HEK293 (cell line): ENCODE measurements around the gene CACNA2D3.

ENCODE experiments used
- CTCF ChIA-PET: fragments of 350-600 bp; formaldehyde crosslinking; extraction: SDS; loops from one replicate; lab custom pipeline; 2021; ENCODE audit warnings: antibody characterized with exemption; lab: Yijun Ruan, JAX
- POLR2A ChIA-PET: fragments of 300-600 bp; formaldehyde crosslinking; extraction: SDS; loops from one replicate; lab custom pipeline; 2020; ENCODE audit warnings: antibody characterized with exemption, inconsistent platforms; lab: Yijun Ruan, JAX
- H3K27ac ChIP-seq: fragments of 200-500 bp; sonication (Bioruptor generic); 2 replicates; pipeline ENCODE4 v1.5.1; 2014; ENCODE audit warnings: low read depth, low read length, control low read depth, inconsistent platforms; ENCODE audit errors: extremely low read depth
- H3K36me3 ChIP-seq, 2 experiments: fragments of 200-500 bp in 1 of 2; sonication (Bioruptor generic) in 1 of 2; 1 replicate in 1 of 2; 2 replicates in 1 of 2; pipeline ENCODE4 v1.5.1; 2014 to 2017; ENCODE audit warnings: inconsistent platforms in 2 of 2, low read length in 2 of 2; ENCODE audit not compliant: control insufficient read depth in 2 of 2, insufficient read depth in 1 of 2
- H3K4me1 ChIP-seq: fragments of 200-500 bp; sonication (Bioruptor generic); 2 replicates; pipeline ENCODE4 v1.5.1; 2014; ENCODE audit warnings: mild to moderate bottlenecking, low read length, inconsistent platforms; ENCODE audit not compliant: control insufficient read depth, insufficient read depth
- H3K4me3 ChIP-seq: 2 replicates; pipeline ENCODE4 v1.5.1; 2011; ENCODE audit warnings: low read depth, mild to moderate bottlenecking, control low read depth, low read length, moderate library complexity
- H3K9me3 ChIP-seq: fragments of 200-500 bp; sonication (Bioruptor generic); 2 replicates; pipeline ENCODE4 v1.5.1; 2014; ENCODE audit warnings: low read depth, low read length, inconsistent platforms; ENCODE audit not compliant: control insufficient read depth, insufficient read depth
- ATF2 ChIP-seq: fragments of 450-650 bp; formaldehyde crosslinking; IDR thresholded peaks from 2 replicates; pipeline ENCODE4 v1.5.1; 2016; ENCODE audit warnings: missing biosample characterization, missing genetic modification characterization, low read depth
- ELK4 ChIP-seq: IDR thresholded peaks from 2 replicates; pipeline ENCODE4 v1.6.1; 2011; ENCODE audit warnings: mild to moderate bottlenecking, low read depth, low read length, borderline replicate concordance
- GFI1B ChIP-seq: fragments of 450-650 bp; formaldehyde crosslinking; IDR thresholded peaks from 2 replicates; pipeline ENCODE4 v1.5.1; 2016; ENCODE audit warnings: missing biosample characterization, missing genetic modification characterization
- GLI4 ChIP-seq: fragments of 450-650 bp; formaldehyde crosslinking; IDR thresholded peaks from 2 replicates; pipeline ENCODE4 v1.5.1; 2016; ENCODE audit warnings: missing biosample characterization, missing genetic modification characterization
- PRDM2 ChIP-seq: fragments of 450-650 bp; formaldehyde crosslinking; IDR thresholded peaks from 2 replicates; pipeline ENCODE4 v1.5.1; 2016; ENCODE audit warnings: missing biosample characterization, missing genetic modification characterization, borderline replicate concordance
- PRDM6 ChIP-seq: fragments of 450-650 bp; formaldehyde crosslinking; IDR thresholded peaks from 2 replicates; pipeline ENCODE4 v1.5.1; 2017; ENCODE audit warnings: missing biosample characterization, missing genetic modification characterization
- SP3 ChIP-seq: fragments of 450-650 bp; formaldehyde crosslinking; IDR thresholded peaks from 2 replicates; pipeline ENCODE4 v1.5.1; 2016; ENCODE audit warnings: missing biosample characterization, missing genetic modification characterization
- TSHZ1 ChIP-seq: fragments of 450-650 bp; formaldehyde crosslinking; IDR thresholded peaks from 2 replicates; pipeline ENCODE4 v1.5.1; 2016; ENCODE audit warnings: missing biosample characterization, missing genetic modification characterization, borderline replicate concordance
- WT1 ChIP-seq: fragments of 450-650 bp; formaldehyde crosslinking; IDR thresholded peaks from 2 replicates; pipeline ENCODE4 v1.5.1; 2016; ENCODE audit warnings: missing biosample characterization, missing genetic modification characterization
- YY2 ChIP-seq: fragments of 450-650 bp; formaldehyde crosslinking; IDR thresholded peaks from 2 replicates; pipeline ENCODE4 v1.5.1; 2016; ENCODE audit warnings: missing biosample characterization, missing genetic modification characterization
- ZNF23 ChIP-seq: fragments of 450-650 bp; formaldehyde crosslinking; IDR thresholded peaks from 2 replicates; pipeline ENCODE4 v1.5.1; 2016; ENCODE audit warnings: missing biosample characterization, missing genetic modification characterization, borderline replicate concordance
- ZNF335 ChIP-seq: fragments of 450-650 bp; formaldehyde crosslinking; conservative IDR thresholded peaks from 2 replicates; pipeline ENCODE4 v1.5.1; 2016; ENCODE audit warnings: missing biosample characterization, missing genetic modification characterization
- ZNF449 ChIP-seq: fragments of 450-650 bp; formaldehyde crosslinking; IDR thresholded peaks from 2 replicates; pipeline ENCODE4 v1.5.1; 2017; ENCODE audit warnings: missing biosample characterization, mild to moderate bottlenecking, missing genetic modification characterization, moderate library complexity
- ZNF488 ChIP-seq: fragments of 450-650 bp; formaldehyde crosslinking; IDR thresholded peaks from 2 replicates; pipeline ENCODE4 v1.5.1; 2016; ENCODE audit warnings: missing biosample characterization, missing genetic modification characterization
- ZNF629 ChIP-seq: fragments of 450-650 bp; formaldehyde crosslinking; IDR thresholded peaks from 2 replicates; pipeline ENCODE4 v1.5.1; 2017; ENCODE audit warnings: missing biosample characterization, missing genetic modification characterization
- ZNF830 ChIP-seq: fragments of 450-650 bp; IDR thresholded peaks from 2 replicates; pipeline ENCODE4 v1.5.0; 2018; ENCODE audit warnings: missing biosample characterization, missing genetic modification characterization, low read depth, mild to moderate bottlenecking, moderate library complexity
- ZNF837 ChIP-seq: fragments of 450-650 bp; formaldehyde crosslinking; IDR thresholded peaks from 2 replicates; pipeline ENCODE4 v1.5.1; 2016; ENCODE audit warnings: missing biosample characterization, missing genetic modification characterization
- ZNF843 ChIP-seq: fragments of 450-650 bp; formaldehyde crosslinking; IDR thresholded peaks from 2 replicates; pipeline ENCODE4 v1.5.1; 2016; ENCODE audit warnings: missing biosample characterization, missing genetic modification characterization

The CACNA2D3 gene

GRCh38 chr3:54793171-54793570 lies 670.8 kb downstream of the CACNA2D3 start:
- H3K4me3 ChIP-seq, result no peak overlapping the region
- no peak for TF ChIP-seq ZNF335 (tag by site-specific recombination)
- TF ChIP-seq ATF2, result no peak
- no peak for TF ChIP-seq PRDM6 (tag by site-specific recombination)
- TF ChIP-seq ZNF629 (tag by site-specific recombination), result no peak
- no peak for TF ChIP-seq GFI1B (tag by site-specific recombination)
- no peak for TF ChIP-seq ELK4
- TF ChIP-seq PRDM2 (tag by site-specific recombination), result no peak
- no peak for TF ChIP-seq TSHZ1 (tag by site-specific recombination)
- CTCF ChIA-PET, result interaction anchor here (0.7 kb wide), 1 partner anchor 10 kb away, joined by 3 read pairs; no protein-coding TSS in a partner anchor
- no peaks in the 10 kb centered on the region for H3K9me3 ChIP-seq
- H3K27ac ChIP-seq, result no peak overlapping the region
- POLR2A ChIA-PET, result no interaction called here
- H3K4me1 ChIP-seq, result no peaks in the 10 kb centered on the region
- no peaks in the 10 kb centered on the region for H3K36me3 ChIP-seq

- ChIA-PET CTCF (no interaction called here), POLR2A (no interaction called here)
- Histone ChIP-seq H3K36me3 (no peaks in the 10 kb centered on the region), H3K9me3 (no peaks in the 10 kb centered on the region), H3K27ac (no peak overlapping the region), H3K4me1 (no peaks in the 10 kb centered on the region), H3K4me3 (no peak overlapping the region)
- TF ChIP-seq GLI4 (no peak), ZNF843 (no peak), ZNF488 (tag by site-specific recombination) (no peak), ZNF830 (tag by site-specific recombination) (no peak), ZNF449 (tag by site-specific recombination) (no peak), SP3 (tag by site-specific recombination) (no peak), ZNF837 (tag by site-specific recombination) (no peak), YY2 (tag by site-specific recombination) (no peak), ZNF23 (no peak), WT1 (tag by site-specific recombination) (no peak)
These were observed 674.8 kb downstream of the CACNA2D3 start for GRCh38 chr3:54797111-54797510.
